Suppressor macrophage treated with lipopolysaccharide for 1 hour (primary cell): ENCODE results near the gene VOPP1.
"Not testable (repeated sequence)": the region's sequence is repeated elsewhere in the genome, so short reads cannot be mapped to it uniquely, and the experiment has no call there.

ENCODE experiments used
- DNase-seq, 3 donors: peaks; one replicate each; pipeline ENCODE4 v3.0.0-alpha.2; 2020 to 2022

Gene VOPP1

GRCh38 chr7:55484241-55484640 is 88.1 kb downstream of the VOPP1 start:
- no peak for DNase-seq

- no peak for DNase-seq
These were observed 89.3 kb downstream of the VOPP1 start for GRCh38 chr7:55483046-55483445.

GRCh38 chr7:55481155-55481554 is 91.1 kb downstream of the VOPP1 start:
- DNase-seq = no peak

- no peak for DNase-seq
These were observed 93.6 kb downstream of the VOPP1 start for GRCh38 chr7:55478700-55479099.

- DNase-seq = no peak
These were observed 94.4 kb downstream of the VOPP1 start for GRCh38 chr7:55477781-55478374.

- DNase-seq = no peak
These were observed 95.2 kb downstream of the VOPP1 start for GRCh38 chr7:55476852-55477780.

- DNase-seq = no peak
These were observed 96.2 kb downstream of the VOPP1 start for GRCh38 chr7:55475855-55476803.

GRCh38 chr7:55474944-55475854 is 97.1 kb downstream of the VOPP1 start:
- no peak for DNase-seq

GRCh38 chr7:55473932-55474331 is 98.4 kb downstream of the VOPP1 start:
- no peak for DNase-seq

- DNase-seq = no peak
These were observed 99.2 kb downstream of the VOPP1 start for GRCh38 chr7:55472928-55473725.

- DNase-seq = not testable (repeated sequence)
These were observed 99.9 kb downstream of the VOPP1 start for GRCh38 chr7:55472406-55472805.

- DNase-seq = not testable (repeated sequence)
These were observed 100.7 kb downstream of the VOPP1 start for GRCh38 chr7:55471594-55471993.

GRCh38 chr7:55470261-55470660 is 102.0 kb downstream of the VOPP1 start:
- DNase-seq = no peak

- DNase-seq = no peak
These were observed 102.6 kb downstream of the VOPP1 start for GRCh38 chr7:55469721-55470120.

GRCh38 chr7:55469271-55469681 is 103.0 kb downstream of the VOPP1 start:
- no peak for DNase-seq

GRCh38 chr7:55468495-55468894 is 103.8 kb downstream of the VOPP1 start:
- no peak for DNase-seq

GRCh38 chr7:55467047-55467593 is 105.2 kb downstream of the VOPP1 start:
- no peak for DNase-seq

- DNase-seq = no peak
These were observed 106.6 kb downstream of the VOPP1 start for GRCh38 chr7:55465691-55466090.

- DNase-seq = no peak
These were observed 107.9 kb downstream of the VOPP1 start for GRCh38 chr7:55464422-55464821.

- no peak for DNase-seq
These were observed 108.5 kb downstream of the VOPP1 start for GRCh38 chr7:55463686-55464262.
